K562 (cell line): ENCODE results near the gene SMG6. TPM values are rescaled to one million over a fixed set of nuclear protein-coding genes. Genes with fewer than 3 reads are reported as not detected.

ENCODE experiments used
- ATF2 ChIP-seq: sonication (generic); formaldehyde crosslinking; IDR thresholded peaks from 2 replicates; pipeline ENCODE4 v1.8.1; 2022; ENCODE audit warnings: missing genetic modification reagents
- BMI1 ChIP-seq: fragments of 150-350 bp; IDR thresholded peaks from 2 replicates; pipeline ENCODE4 v1.6.1; 2014; ENCODE audit warnings: low read length
- CREB5 ChIP-seq: fragments of 250-450 bp; sonication (Bioruptor Pico); IDR thresholded peaks from 2 replicates; pipeline ENCODE4 v1.5.0; 2020; ENCODE audit warnings: mild to moderate bottlenecking
- EP300 ChIP-seq: IDR thresholded peaks from 2 replicates; pipeline ENCODE4 v1.6.1; 2012; ENCODE audit warnings: low read length, improper control_type of control experiment
- HINFP ChIP-seq: fragments of 450-650 bp; conservative IDR thresholded peaks from 2 replicates; pipeline ENCODE4 v1.6.1; 2016; ENCODE audit warnings: missing genetic modification characterization, low read depth, mild to moderate bottlenecking, control low read depth, missing compliant biosample characterization
- HNRNPH1 ChIP-seq: fragments of 200-400 bp; formaldehyde crosslinking; optimal IDR thresholded peaks from 2 replicates; pipeline ENCODE3; 2017; ENCODE audit warnings: low read depth, mild to moderate bottlenecking, low read length, moderate library complexity
- IRF9 ChIP-seq: fragments of 450-650 bp; IDR thresholded peaks from 2 replicates; pipeline ENCODE4 v1.6.1; 2016; ENCODE audit warnings: missing biosample characterization, missing genetic modification characterization
- PCBP2 ChIP-seq: fragments of 200-400 bp; formaldehyde crosslinking; IDR thresholded peaks from 2 replicates; pipeline ENCODE4 v1.6.1; 2018; ENCODE audit warnings: low read length, low read depth, mild to moderate bottlenecking, moderate library complexity; ENCODE audit not compliant: poor library complexity, severe bottlenecking
- RBM17 ChIP-seq: fragments of 200-400 bp; formaldehyde crosslinking; IDR thresholded peaks from 2 replicates; pipeline ENCODE4 v1.6.1; 2017; ENCODE audit warnings: low read depth, mild to moderate bottlenecking, low read length, borderline replicate concordance
- TAF15 ChIP-seq: fragments of 200-400 bp; formaldehyde crosslinking; IDR thresholded peaks from 2 replicates; pipeline ENCODE4 v1.6.1; 2017; ENCODE audit warnings: mild to moderate bottlenecking, low read depth, low read length, moderate library complexity
- TFAP4 ChIP-seq: sonication (generic); formaldehyde crosslinking; IDR thresholded peaks from 2 replicates; pipeline ENCODE4 v1.8.0; 2022; ENCODE audit warnings: missing genetic modification reagents, mild to moderate bottlenecking, moderate library complexity, borderline replicate concordance
- UBTF ChIP-seq, 2 experiments: IDR thresholded peaks; 2 replicates each; pipeline ENCODE4 v1.6.1; 2012; ENCODE audit warnings: improper control_type of control experiment in 2 of 2, low read depth in 2 of 2, low read length in 2 of 2, borderline replicate concordance in 1 of 2
- ZC3H4 ChIP-seq: sonication (generic); formaldehyde crosslinking; IDR thresholded peaks from 2 replicates; pipeline ENCODE4 v1.9.0; 2021; ENCODE audit warnings: missing genetic modification reagents, borderline replicate concordance
- ZKSCAN8 ChIP-seq: fragments of 200-800 bp; sonication (Bioruptor generic); IDR thresholded peaks from 2 replicates; pipeline ENCODE4 v1.6.1; 2016; ENCODE audit warnings: missing genetic modification characterization, missing compliant biosample characterization
- ZNF165 ChIP-seq: fragments of 250-450 bp; sonication (Bioruptor Pico); IDR thresholded peaks from 2 replicates; pipeline ENCODE4 v1.4.0; 2020; ENCODE audit warnings: borderline replicate concordance
- ZNF174 ChIP-seq: fragments of 250-450 bp; sonication (Bioruptor Pico); IDR thresholded peaks from 2 replicates; pipeline ENCODE4 v1.4.0; 2020; ENCODE audit warnings: mild to moderate bottlenecking
- ZNF282 ChIP-seq: sonication (generic); formaldehyde crosslinking; IDR thresholded peaks from 2 replicates; pipeline ENCODE4 v1.8.1; 2023; ENCODE audit warnings: missing genetic modification reagents
- polyA plus RNA-seq, 8 experiments: library from polyadenylated mRNA; depleted of rRNA in 4 of 8; stranded (reverse) in 5 of 8; unstranded in 3 of 8; fragments of >200 nt; fragmentation: Nextera tagmentation in 2 of 8; fragmentation: Illumina TruSeq in 1 of 8; extraction: Ambion mirVana in 2 of 8; extraction: Trizol in 1 of 8; gene quantifications; 2 replicates each; pipeline versions ENCODE4 v1.2.1 to v1.2.3, GENCODE V29; 2011 to 2014; ENCODE audit warnings: inconsistent platforms in 1 of 8, missing spikeins in 1 of 8
- total RNA-seq, 7 experiments: library from RNA; depleted of rRNA in 6 of 7; stranded (reverse); fragments of >200 nt in 6 of 7; fragmentation: Illumina TruSeq in 2 of 7; extraction: Trizol in 2 of 7; gene quantifications; 2 replicates each; pipeline versions ENCODE4 v1.2.1 to v1.2.3, GENCODE V29; 2011 to 2021; ENCODE audit warnings: low replicate concordance in 1 of 7

SMG6 gene
- total and polyA plus RNA-seq, 9 of the 15 experiments (the other 6 are each of a cell fraction or from before 2014, with no cell fraction given): 0.44 to 13.9 (median 6.0) TPM

- TF ChIP-seq IRF9 (tag) (no peak), RBM17 (no peak), ZNF174 (CRISPR knock-in tag) (no peak), TFAP4 (CRISPR knock-in tag) (peak; percentile 58; the same call in 1 of the 2 replicates), BMI1 (no peak), ZC3H4 (no peak), ZNF282 (CRISPR knock-in tag) (no peak), HINFP (tag) (no peak), ZKSCAN8 (CRISPR knock-in tag) (no peak), PCBP2 (no peak), TAF15 (no peak), HNRNPH1 (no peak), UBTF (IDR thresholded peaks at IDR 0.05; ENCODE audit: borderline replicate concordance in 1 of 2, low read depth in 2 of 2, low read length in 2 of 2) (0 out of 4 replicates have a peak, but pooled peaks have one; percentile 28 to 43), ATF2 (no peak), CREB5 (no peak), ZNF165 (no peak), EP300 (no peak)
Observed at GRCh38 chr17:2303204-2304188, at the start of gene SMG6, which contains the start of gene SRR (continued).
